Thyroid gland (tissue), 4 donors: ENCODE results near the gene SLC12A5.

Experiments
- POLR2A ChIP-seq, 2 donors: fragments of 450-650 bp; IDR thresholded peaks; one replicate each; pipeline ENCODE4 v1.6.1; 2017; ENCODE audit warnings: antibody characterized with exemption in 2 of 2, mild to moderate bottlenecking in 2 of 2, moderate library complexity in 1 of 2
- TF ChIP-seq, protein P1 (sequence below), 6 experiments: fragments of 200-600 bp in 3 of 6; fragments of 450-650 bp in 3 of 6; sonication (generic) in 3 of 6; IDR thresholded peaks; one replicate each; pipeline ENCODE4 v1.5.1; 2016 to 2019; ENCODE audit warnings: antibody characterized with exemption in 6 of 6, mild to moderate bottlenecking in 2 of 6, inconsistent platforms in 1 of 6, moderate library complexity in 1 of 6

GRCh38 chr20:46073024-46073423 is 44.0 kb downstream of the SLC12A5 start:
- TF ChIP-seq, protein P1, sequence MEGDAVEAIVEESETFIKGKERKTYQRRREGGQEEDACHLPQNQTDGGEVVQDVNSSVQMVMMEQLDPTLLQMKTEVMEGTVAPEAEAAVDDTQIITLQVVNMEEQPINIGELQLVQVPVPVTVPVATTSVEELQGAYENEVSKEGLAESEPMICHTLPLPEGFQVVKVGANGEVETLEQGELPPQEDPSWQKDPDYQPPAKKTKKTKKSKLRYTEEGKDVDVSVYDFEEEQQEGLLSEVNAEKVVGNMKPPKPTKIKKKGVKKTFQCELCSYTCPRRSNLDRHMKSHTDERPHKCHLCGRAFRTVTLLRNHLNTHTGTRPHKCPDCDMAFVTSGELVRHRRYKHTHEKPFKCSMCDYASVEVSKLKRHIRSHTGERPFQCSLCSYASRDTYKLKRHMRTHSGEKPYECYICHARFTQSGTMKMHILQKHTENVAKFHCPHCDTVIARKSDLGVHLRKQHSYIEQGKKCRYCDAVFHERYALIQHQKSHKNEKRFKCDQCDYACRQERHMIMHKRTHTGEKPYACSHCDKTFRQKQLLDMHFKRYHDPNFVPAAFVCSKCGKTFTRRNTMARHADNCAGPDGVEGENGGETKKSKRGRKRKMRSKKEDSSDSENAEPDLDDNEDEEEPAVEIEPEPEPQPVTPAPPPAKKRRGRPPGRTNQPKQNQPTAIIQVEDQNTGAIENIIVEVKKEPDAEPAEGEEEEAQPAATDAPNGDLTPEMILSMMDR (IDR thresholded peaks at IDR 0.05), result no peak
- TF ChIP-seq POLR2A (IDR thresholded peaks at IDR 0.05), result no peak
